M059J (cell line): ENCODE measurements around the gene FBN1. TPM values are rescaled to one million over a fixed set of nuclear protein-coding genes. Genes with fewer than 3 reads are reported as not detected.

Experiments used
- DNase-seq: peaks from one replicate; pipeline ENCODE4 v3.0.0-alpha.2; 2012; ENCODE audit warnings: low read depth
- total RNA-seq: library from RNA; depleted of rRNA; stranded (reverse); fragments of >200 nt; shearing (Covaris generic); gene quantifications from 2 replicates; pipeline ENCODE4 v1.2.3, GENCODE V29; 2014

FBN1 gene
- total RNA-seq, 1 experiment from 2014 or later: 123 TPM

GRCh38 chr15:48514103-48514816 is 131.2 kb downstream of the FBN1 start:
- no peak for DNase-seq

- DNase-seq: no peak
Observed at GRCh38 chr15:48510976-48511375, 134.5 kb downstream of the FBN1 start.

GRCh38 chr15:48507416-48508065 is 138.0 kb downstream of the FBN1 start:
- DNase-seq: peak; percentile 58

- no peak for DNase-seq
Observed at GRCh38 chr15:48505067-48505466, 140.4 kb downstream of the FBN1 start.

GRCh38 chr15:48501208-48501607 is 144.3 kb downstream of the FBN1 start:
- no peak for DNase-seq

GRCh38 chr15:48500595-48500994 is 144.9 kb downstream of the FBN1 start:
- DNase-seq: no peak

GRCh38 chr15:48499978-48500377 is 145.5 kb downstream of the FBN1 start:
- DNase-seq: no peak

GRCh38 chr15:48498828-48499227 is 146.7 kb downstream of the FBN1 start:
- DNase-seq: no peak

GRCh38 chr15:48494631-48495030 is 150.9 kb downstream of the FBN1 start:
- peak; percentile 61 for DNase-seq

- DNase-seq: no peak
Observed at GRCh38 chr15:48493763-48494225, 151.7 kb downstream of the FBN1 start.

- DNase-seq: peak; percentile 91
Observed at GRCh38 chr15:48493084-48493762, 152.3 kb downstream of the FBN1 start.

GRCh38 chr15:48486228-48486627 is 159.3 kb downstream of the FBN1 start:
- DNase-seq: peak; percentile 12

GRCh38 chr15:48481802-48482201 is 163.7 kb downstream of the FBN1 start:
- no peak for DNase-seq

GRCh38 chr15:48479751-48480150 is 165.8 kb downstream of the FBN1 start:
- no peak for DNase-seq

- DNase-seq: no peak
Observed at GRCh38 chr15:48478581-48478980, 166.9 kb downstream of the FBN1 start.

- no peak for DNase-seq
Observed at GRCh38 chr15:48477795-48478360, 167.6 kb downstream of the FBN1 start.

GRCh38 chr15:48475600-48476395 is 169.7 kb downstream of the FBN1 start:
- peak; percentile 34 for DNase-seq

- DNase-seq: no peak
Observed at GRCh38 chr15:48473667-48474066, 171.8 kb downstream of the FBN1 start.

- DNase-seq: peak; percentile 67
Observed at GRCh38 chr15:48472756-48473155, 172.8 kb downstream of the FBN1 start.

- no peak for DNase-seq
Observed at GRCh38 chr15:48471073-48471472, 174.4 kb downstream of the FBN1 start.

- DNase-seq: no peak
Observed at GRCh38 chr15:48470096-48470495, 175.4 kb downstream of the FBN1 start.

GRCh38 chr15:48469681-48470080 is 175.8 kb downstream of the FBN1 start:
- no peak for DNase-seq
